Caco-2 (cell line): Measurements from ENCODE around the gene RASL10B. TPM values are rescaled to one million over a fixed set of nuclear protein-coding genes. Genes with fewer than 3 reads are reported as not detected.
"Not testable (repeated sequence)": the region's sequence is repeated elsewhere in the genome, so short reads cannot be mapped to it uniquely, and the experiment has no call there.

Experiments used
- BruUV-seq: library from RNA; stranded (reverse); fragments of 400-500 nt; replicated peaks from 2 replicates; lab custom pipeline; 2021; lab: Mats Ljungman, UMichigan
- CTCF ChIA-PET: fragments of 300-600 bp; sonication (Branson Sonifier 250); formaldehyde crosslinking; loops from one replicate; lab custom pipeline; 2022; ENCODE audit warnings: antibody characterized with exemption; lab: Charles Lee
- POLR2A ChIA-PET: fragments of 300-600 bp; sonication (Branson Sonifier 250); formaldehyde crosslinking; loops from one replicate; lab custom pipeline; 2022; ENCODE audit warnings: antibody characterized with exemption; lab: Charles Lee
- DNase-seq, 2 experiments: peaks; one replicate each; pipeline versions ENCODE4 v3.0.0 to v3.0.0-alpha.2; 2020 to 2022
- H3K27me3 ChIP-seq: replicated peaks from 2 replicates; pipeline ENCODE4 v1.6.0; 2011; ENCODE audit warnings: low read length; ENCODE audit not compliant: control insufficient read depth, insufficient read depth
- H3K36me3 ChIP-seq: 2 replicates; pipeline ENCODE4 v1.5.1; 2011; ENCODE audit warnings: low read length; ENCODE audit not compliant: control insufficient read depth, insufficient read depth
- H3K4me1 ChIP-seq: fragments of 250-450 bp; sonication (Bioruptor Pico); 2 replicates; pipeline ENCODE4 v1.5.1; 2020; ENCODE audit warnings: mild to moderate bottlenecking
- H3K4me3 ChIP-seq: 2 replicates; pipeline ENCODE4 v1.5.1; 2011; ENCODE audit warnings: low read depth, mild to moderate bottlenecking, control low read depth, low read length
- H3K9me3 ChIP-seq: fragments of 250-450 bp; sonication (Bioruptor Pico); 2 replicates; pipeline ENCODE4 v1.5.1; 2020; ENCODE audit warnings: mild to moderate bottlenecking, moderate library complexity
- H3K27ac Mint-ChIP-seq: one replicate; pipeline ENCODE4 v1.8.0; 2022; ENCODE audit warnings: mixed read lengths; ENCODE audit not compliant: unreplicated experiment
- H3K27me3 Mint-ChIP-seq: one replicate; pipeline ENCODE4 v1.8.0; 2022; ENCODE audit warnings: mixed read lengths; ENCODE audit not compliant: insufficient read depth, unreplicated experiment
- H3K36me3 Mint-ChIP-seq: one replicate; pipeline ENCODE4 v1.8.0; 2022; ENCODE audit warnings: mild to moderate bottlenecking, mixed read lengths; ENCODE audit not compliant: insufficient read depth, unreplicated experiment
- H3K4me1 Mint-ChIP-seq: one replicate; pipeline ENCODE4 v1.8.0; 2022; ENCODE audit warnings: low read depth, mixed read lengths; ENCODE audit not compliant: unreplicated experiment
- H3K4me3 Mint-ChIP-seq: one replicate; pipeline ENCODE4 v1.8.0; 2022; ENCODE audit warnings: mild to moderate bottlenecking, moderate library complexity, mixed read lengths; ENCODE audit not compliant: unreplicated experiment
- H3K9me3 Mint-ChIP-seq: one replicate; pipeline ENCODE4 v1.8.0; 2022; ENCODE audit warnings: mixed read lengths; ENCODE audit not compliant: unreplicated experiment
- CTCF ChIP-seq, 2 experiments: fragments of 200-600 bp in 1 of 2; IDR thresholded peaks; 1 replicate in 1 of 2; 2 replicates in 1 of 2; pipeline versions ENCODE4 v1.5.1 to v1.8.0; 2011 to 2022; ENCODE audit warnings: antibody characterized with exemption in 1 of 2, control low read depth in 1 of 2, inconsistent platforms in 1 of 2, low read depth in 1 of 2, low read length in 1 of 2, mild to moderate bottlenecking in 1 of 2, moderate library complexity in 1 of 2; ENCODE audit not compliant: insufficient read depth in 1 of 2, severe bottlenecking in 1 of 2, unreplicated experiment in 1 of 2
- intact Hi-C: fragments of 100-400 bp; cut with micrococcal nuclease; formaldehyde crosslinking; loops from one replicate; pipeline ENCODE4 v1.10.0; 2022; ENCODE audit not compliant: unreplicated experiment
- total RNA-seq: library from RNA; stranded (reverse); gene quantifications from 2 replicates; pipeline ENCODE4 v1.2.3, GENCODE V29; 2022

Gene RASL10B
- total RNA-seq, 1 experiment from 2014 or later = 13.3 TPM

- intact Hi-C loops = no loop called here
- Mint-ChIP-seq H3K27me3 (no peaks in the 10 kb centered on the region), H3K36me3 (peaks cover 30% of the 10 kb centered on the region), H3K4me1 (no peaks in the 10 kb centered on the region), H3K27ac (no peak overlapping the region), H3K4me3 (no peak overlapping the region), H3K9me3 (no peaks in the 10 kb centered on the region)
- CTCF ChIA-PET = no interaction called here
- Histone ChIP-seq H3K36me3 (no peaks in the 10 kb centered on the region), H3K4me3 (no peak overlapping the region), H3K4me1 (no peaks in the 10 kb centered on the region), H3K9me3 (no peaks in the 10 kb centered on the region), H3K27me3 (no peaks in the 10 kb centered on the region)
- DNase-seq = no peak
- POLR2A ChIA-PET = no interaction called here
- BruUV-seq = no TSS peak
- TF ChIP-seq CTCF (IDR thresholded peaks at IDR 0.05; ENCODE audit: insufficient read depth in 1 of 2, low read depth in 1 of 2, low read length in 1 of 2, severe bottlenecking in 1 of 2, unreplicated experiment in 1 of 2) = no peak
Measured at GRCh38 chr17:35701491-35701890, 29.9 kb upstream of the RASL10B start.

- H3K4me1 ChIP-seq, BruUV-seq, H3K36me3 ChIP-seq, H3K27me3 ChIP-seq, POLR2A ChIA-PET, H3K4me3 Mint-ChIP-seq, H3K9me3 ChIP-seq, H3K27me3 Mint-ChIP-seq, H3K9me3 Mint-ChIP-seq, intact Hi-C loops, CTCF ChIA-PET, DNase-seq, H3K4me1 Mint-ChIP-seq, H3K4me3 ChIP-seq, H3K27ac Mint-ChIP-seq: not testable (repeated sequence)
- H3K36me3 Mint-ChIP-seq = peaks cover 34% of the 10 kb centered on the region
Measured at GRCh38 chr17:35703308-35703707, 28.1 kb upstream of the RASL10B start.

- CTCF ChIA-PET = interaction anchor here (0.6 kb wide), 1 partner anchor 116 kb away, joined by 4 read pairs; no protein-coding TSS in a partner anchor
Measured at GRCh38 chr17:35705230-35705629, 26.2 kb upstream of the RASL10B start.

More at GRCh38 chr17:35705230-35705629, 26.2 kb upstream of the RASL10B start:
- H3K9me3 Mint-ChIP-seq = no peaks in the 10 kb centered on the region
- H3K27ac Mint-ChIP-seq = no peak overlapping the region
- Histone ChIP-seq H3K36me3 (no peaks in the 10 kb centered on the region), H3K4me3 (no peak overlapping the region), H3K27me3 (no peaks in the 10 kb centered on the region), H3K4me1 (no peaks in the 10 kb centered on the region), H3K9me3 (no peaks in the 10 kb centered on the region)
- no TSS peak for BruUV-seq
- H3K4me1 Mint-ChIP-seq = no peaks in the 10 kb centered on the region
- no peak for DNase-seq
- no peak for TF ChIP-seq CTCF (IDR thresholded peaks at IDR 0.05; ENCODE audit: insufficient read depth in 1 of 2, low read depth in 1 of 2, low read length in 1 of 2, severe bottlenecking in 1 of 2, unreplicated experiment in 1 of 2)
- intact Hi-C loops = no loop called here
- H3K4me3 Mint-ChIP-seq = no peak overlapping the region
- H3K36me3 Mint-ChIP-seq = peaks cover 48% of the 10 kb centered on the region
- POLR2A ChIA-PET = no interaction called here
- no peaks in the 10 kb centered on the region for H3K27me3 Mint-ChIP-seq
